CD14-positive monocyte (primary cell): ENCODE measurements around the gene ZNF879. TPM values are rescaled to one million over a fixed set of nuclear protein-coding genes. Genes with fewer than 3 reads are reported as not detected.

Source experiments
- DNase-seq, 3 donors: peaks; one replicate each; pipeline ENCODE4 v3.0.0-alpha.2; 2011 to 2022
- H2AFZ ChIP-seq: 2 replicates; pipeline ENCODE4 v1.6.0; 2012; ENCODE audit warnings: mild to moderate bottlenecking, low read depth, low read length, inconsistent platforms; ENCODE audit not compliant: insufficient read depth, poor library complexity, severe bottlenecking
- H3K27ac ChIP-seq, 2 donors: 1 replicate in 1 of 2; 2 replicates in 1 of 2; pipeline ENCODE4 v1.5.1; 2012 to 2013; ENCODE audit warnings: low read length in 2 of 2, control low read depth in 1 of 2, inconsistent platforms in 1 of 2, low read depth in 1 of 2, mild to moderate bottlenecking in 1 of 2
- H3K27me3 ChIP-seq, 2 donors: one replicate each; pipeline versions ENCODE4 v1.6.0 to v1.6.1; 2011 to 2013; ENCODE audit warnings: low read length in 2 of 2; ENCODE audit not compliant: control insufficient read depth in 2 of 2, insufficient read depth in 2 of 2
- H3K36me3 ChIP-seq, 2 donors: replicated peaks in 1 of 2; 1 replicate in 1 of 2; 2 replicates in 1 of 2; pipeline versions ENCODE4 v1.5.1 to v1.6.1; 2012 to 2013; ENCODE audit warnings: low read length in 2 of 2, control low read depth in 1 of 2, inconsistent platforms in 1 of 2, mild to moderate bottlenecking in 1 of 2; ENCODE audit not compliant: insufficient read depth in 2 of 2, control insufficient read depth in 1 of 2
- H3K4me1 ChIP-seq, 2 donors: 1 replicate in 1 of 2; 2 replicates in 1 of 2; pipeline versions ENCODE4 v1.5.1 to v1.6.1; 2012 to 2013; ENCODE audit warnings: low read length in 2 of 2, control low read depth in 1 of 2, inconsistent platforms in 1 of 2, mild to moderate bottlenecking in 1 of 2, moderate library complexity in 1 of 2; ENCODE audit not compliant: insufficient read depth in 2 of 2, control insufficient read depth in 1 of 2
- H3K4me2 ChIP-seq: replicated peaks from 2 replicates; pipeline ENCODE3; 2012; ENCODE audit warnings: low read length, moderate library complexity, mild to moderate bottlenecking; ENCODE audit not compliant: poor library complexity, severe bottlenecking; ENCODE audit errors: extremely low read depth
- H3K4me3 ChIP-seq, 3 experiments: fragments of 200-600 bp in 1 of 3; sonication (generic) in 1 of 3; replicated peaks in 1 of 3; 1 replicate in 2 of 3; 2 replicates in 1 of 3; pipeline ENCODE4 v1.5.1; 2011 to 2013; ENCODE audit warnings: low read length in 3 of 3, mild to moderate bottlenecking in 3 of 3, control low read depth in 2 of 3, low read depth in 2 of 3, inconsistent platforms in 1 of 3, moderate library complexity in 1 of 3
- H3K79me2 ChIP-seq: 2 replicates; pipeline ENCODE4 v1.6.0; 2012; ENCODE audit warnings: mild to moderate bottlenecking, control low read depth, inconsistent platforms, low read length, moderate library complexity; ENCODE audit not compliant: insufficient read depth
- H3K9ac ChIP-seq: 2 replicates; pipeline ENCODE4 v1.6.0; 2017; ENCODE audit warnings: low read length, mild to moderate bottlenecking; ENCODE audit not compliant: insufficient read depth, poor library complexity, severe bottlenecking
- H3K9me3 ChIP-seq, 2 donors: replicated peaks in 1 of 2; 1 replicate in 1 of 2; 2 replicates in 1 of 2; pipeline versions ENCODE4 v1.5.1 to v1.6.1; 2012 to 2013; ENCODE audit warnings: low read length in 2 of 2, control low read depth in 1 of 2; ENCODE audit not compliant: control insufficient read depth in 1 of 2, insufficient read depth in 1 of 2
- H4K20me1 ChIP-seq: 2 replicates; pipeline ENCODE4 v1.6.0; 2012; ENCODE audit warnings: mild to moderate bottlenecking, low read length, control low read depth, moderate library complexity; ENCODE audit not compliant: insufficient read depth
- H3K27ac Mint-ChIP-seq, 7 donors: one replicate each; pipeline ENCODE4 v1.8.0; 2020; ENCODE audit warnings: mild to moderate bottlenecking in 7 of 7, mixed read lengths in 7 of 7, moderate library complexity in 6 of 7, inconsistent platforms in 2 of 7
- H3K27me3 Mint-ChIP-seq, 3 donors: one replicate each; pipeline ENCODE4 v1.8.0; 2021 to 2022; ENCODE audit warnings: low read depth in 3 of 3, mild to moderate bottlenecking in 3 of 3, mixed read lengths in 3 of 3, moderate library complexity in 3 of 3, inconsistent platforms in 1 of 3
- H3K36me3 Mint-ChIP-seq, 2 donors: one replicate each; pipeline ENCODE4 v1.8.0; 2020; ENCODE audit warnings: mixed read lengths in 2 of 2, inconsistent platforms in 1 of 2, mild to moderate bottlenecking in 1 of 2
- H3K4me1 Mint-ChIP-seq: one replicate; pipeline ENCODE4 v1.8.0; 2020; ENCODE audit warnings: mild to moderate bottlenecking, mixed read lengths
- H3K4me3 Mint-ChIP-seq, 2 donors: one replicate each; pipeline ENCODE4 v1.8.0; 2020; ENCODE audit warnings: mild to moderate bottlenecking in 2 of 2, mixed read lengths in 2 of 2, moderate library complexity in 1 of 2
- H3K9me3 Mint-ChIP-seq, 7 donors: one replicate each; pipeline ENCODE4 v1.8.0; 2020 to 2022; ENCODE audit warnings: mixed read lengths in 7 of 7, mild to moderate bottlenecking in 6 of 7, moderate library complexity in 6 of 7, inconsistent platforms in 2 of 7
- CTCF ChIP-seq: fragments of 200-600 bp; IDR thresholded peaks from one replicate; pipeline ENCODE4 v1.8.0; 2022; ENCODE audit warnings: antibody characterized with exemption, mild to moderate bottlenecking
- WGBS: methylation state at CpG from one replicate; pipeline ENCODE4 v1.1.5; 2013; ENCODE audit warnings: missing lambda C conversion rate; ENCODE audit not compliant: insufficient coverage; 5-methylcytosine and 5-hydroxymethylcytosine counted together
- intact Hi-C, 2 donors: fragments of 100-400 bp; cut with micrococcal nuclease; formaldehyde crosslinking; loops; one replicate each; pipeline versions ENCODE4 v1.15.0 to v1.15.1; 2023
- polyA plus RNA-seq, 3 donors: library from polyadenylated mRNA; depleted of rRNA in 1 of 3; unstranded in 2 of 3; stranded (reverse) in 1 of 3; fragments of 300-500 nt in 2 of 3; fragments of >200 nt in 1 of 3; fragmentation: Illumina TruSeq in 2 of 3; gene quantifications; 1 replicate in 2 of 3; 2 replicates in 1 of 3; pipeline ENCODE4 v1.2.3, GENCODE V29; 2012 to 2021

ZNF879 gene
- polyA plus RNA-seq, 3 donors, result 0.61 to 1.4 (median 0.71) TPM

DNA sequence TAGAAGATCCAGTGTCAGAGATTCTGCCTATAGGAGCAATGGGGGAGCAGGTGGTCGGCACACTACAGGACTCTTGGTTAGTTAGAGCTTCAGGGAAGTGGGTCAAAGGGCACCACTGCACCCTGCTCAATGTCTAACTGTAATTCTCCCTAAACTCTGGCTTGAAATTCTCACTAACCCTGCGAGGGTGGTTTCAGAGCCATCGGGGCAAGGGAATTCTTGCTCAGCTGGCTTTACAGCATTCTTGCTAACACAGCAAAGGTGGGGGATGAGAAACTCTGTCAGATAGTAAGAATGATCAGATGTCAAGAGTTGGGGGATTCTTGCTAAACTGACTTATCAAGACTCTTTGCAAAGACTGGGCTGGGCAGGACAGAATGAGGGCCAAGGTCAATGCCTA is 31.8 kb downstream of the ZNF879 start:
- H3K4me2 ChIP-seq, result no peak overlapping the region
- no peak overlapping the region for H2AFZ ChIP-seq
- H3K27ac ChIP-seq, result no peak overlapping the region
- no peaks in the 10 kb centered on the region for H4K20me1 ChIP-seq
- Mint-ChIP-seq H3K4me1 (peaks cover 4% of the 10 kb centered on the region), H3K4me3 (no peak overlapping the region), H3K36me3 (peaks cover 2 to 4% of the 10 kb centered on the region in 2 donors), H3K27me3 (peaks cover 3 to 6% (median 3%) of the 10 kb centered on the region in 3 donors), H3K27ac (no peak overlapping the region), H3K9me3 (peaks cover 28 to 87% (median 75%) of the 10 kb centered on the region in 7 donors)
- peaks cover 0 to 1% of the 10 kb centered on the region in 2 donors for H3K4me1 ChIP-seq
- intact Hi-C loops, result no loop called here
- no peak overlapping the region for H3K9ac ChIP-seq
- no peak for DNase-seq
- H3K36me3 ChIP-seq, result no peaks in the 10 kb centered on the region
- WGBS, result 60% methylated on average over 1 of the region's 3 CpGs
- TF ChIP-seq CTCF, result no peak
- no peak overlapping the region for H3K4me3 ChIP-seq
- H3K79me2 ChIP-seq, result no peaks in the 10 kb centered on the region
- H3K27me3 ChIP-seq, result no peaks in the 10 kb centered on the region
- peaks cover 61 to 88% of the 10 kb centered on the region in 2 donors for H3K9me3 ChIP-seq

DNA sequence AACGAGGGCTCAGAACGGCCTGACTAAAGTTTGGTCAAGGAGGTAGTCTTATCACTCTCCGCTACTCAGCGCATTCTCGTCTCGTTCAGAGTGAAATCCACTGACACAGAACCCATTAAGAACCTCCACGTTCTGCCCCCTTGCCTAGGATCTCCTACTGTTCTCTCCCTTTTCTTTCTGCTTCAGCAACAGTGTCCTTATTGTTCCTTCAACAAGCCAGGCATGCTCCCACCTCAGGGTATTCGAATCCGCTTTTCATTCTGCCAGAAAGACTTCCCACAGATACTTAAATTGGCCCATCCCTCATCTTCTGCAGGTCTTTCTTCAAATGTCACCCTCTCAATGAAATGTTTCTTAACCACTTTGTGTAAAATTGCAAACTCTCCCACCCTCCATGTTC is 32.2 kb downstream of the ZNF879 start:
- Histone ChIP-seq H3K4me2 (no peak overlapping the region), H2AFZ (no peak overlapping the region), H3K36me3 (no peaks in the 10 kb centered on the region), H3K9ac (no peak overlapping the region), H3K79me2 (no peaks in the 10 kb centered on the region), H3K27me3 (no peaks in the 10 kb centered on the region), H3K4me3 (no peak overlapping the region), H4K20me1 (no peaks in the 10 kb centered on the region), H3K27ac (no peak overlapping the region), H3K9me3 (peaks cover 61 to 84% of the 10 kb centered on the region in 2 donors), H3K4me1 (peaks cover 4 to 5% of the 10 kb centered on the region in 2 donors)
- peaks cover 7% of the 10 kb centered on the region for H3K4me1 Mint-ChIP-seq
- TF ChIP-seq CTCF, result no peak
- DNase-seq, result no peak
- WGBS, result 81% methylated on average over 9 of the region's 9 CpGs
- intact Hi-C loops, result no loop called here
- no peak overlapping the region for H3K27ac Mint-ChIP-seq
- peaks cover 27 to 86% (median 76%) of the 10 kb centered on the region in 7 donors for H3K9me3 Mint-ChIP-seq
- peaks cover 2 to 4% of the 10 kb centered on the region in 2 donors for H3K36me3 Mint-ChIP-seq
- peaks cover 3 to 6% (median 3%) of the 10 kb centered on the region in 3 donors for H3K27me3 Mint-ChIP-seq
- no peak overlapping the region for H3K4me3 Mint-ChIP-seq
